Astrocyte (in vitro differentiated cells and primary cell): Measurements from ENCODE around the gene CDH18.

Source experiments
- EZH2 ChIP-seq: IDR thresholded peaks from 2 replicates; pipeline ENCODE4 v1.6.1; 2012; ENCODE audit warnings: mild to moderate bottlenecking, low read length, inconsistent platforms; ENCODE audit not compliant: insufficient read depth
- TF ChIP-seq, protein P1 (sequence below): IDR thresholded peaks from 2 replicates; pipeline ENCODE4 v1.5.1; 2011; ENCODE audit warnings: low read depth, mild to moderate bottlenecking, inconsistent platforms, low read length, moderate library complexity; ENCODE audit not compliant: insufficient read depth

GRCh38 chr5:19880458-19880857 is 107.5 kb downstream of the CDH18 start:
- TF ChIP-seq, protein P1, sequence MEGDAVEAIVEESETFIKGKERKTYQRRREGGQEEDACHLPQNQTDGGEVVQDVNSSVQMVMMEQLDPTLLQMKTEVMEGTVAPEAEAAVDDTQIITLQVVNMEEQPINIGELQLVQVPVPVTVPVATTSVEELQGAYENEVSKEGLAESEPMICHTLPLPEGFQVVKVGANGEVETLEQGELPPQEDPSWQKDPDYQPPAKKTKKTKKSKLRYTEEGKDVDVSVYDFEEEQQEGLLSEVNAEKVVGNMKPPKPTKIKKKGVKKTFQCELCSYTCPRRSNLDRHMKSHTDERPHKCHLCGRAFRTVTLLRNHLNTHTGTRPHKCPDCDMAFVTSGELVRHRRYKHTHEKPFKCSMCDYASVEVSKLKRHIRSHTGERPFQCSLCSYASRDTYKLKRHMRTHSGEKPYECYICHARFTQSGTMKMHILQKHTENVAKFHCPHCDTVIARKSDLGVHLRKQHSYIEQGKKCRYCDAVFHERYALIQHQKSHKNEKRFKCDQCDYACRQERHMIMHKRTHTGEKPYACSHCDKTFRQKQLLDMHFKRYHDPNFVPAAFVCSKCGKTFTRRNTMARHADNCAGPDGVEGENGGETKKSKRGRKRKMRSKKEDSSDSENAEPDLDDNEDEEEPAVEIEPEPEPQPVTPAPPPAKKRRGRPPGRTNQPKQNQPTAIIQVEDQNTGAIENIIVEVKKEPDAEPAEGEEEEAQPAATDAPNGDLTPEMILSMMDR: no peak
- no peak for TF ChIP-seq EZH2
